GM19467 (cell line): Measurements from ENCODE around the gene MIF.
A peak's percentile ranks its signal among the peaks of the same experiment; 100 is the strongest.
"Not testable (repeated sequence)": the region's sequence is repeated elsewhere in the genome, so short reads cannot be mapped to it uniquely, and the experiment has no call there.

Experiments
- ATAC-seq: cut with Tn5 transposase; IDR thresholded peaks from one replicate; pipeline ENCODE4 v1.9.1; 2021; ENCODE audit warnings: mild to moderate bottlenecking, moderate library complexity; ENCODE audit not compliant: unreplicated experiment

The MIF gene

GRCh38 chr22:23893945-23894709 is at the start of gene MIF:
TSS of gene MIF (plus strand) at chr22:23894383. CDS start at chr22:23894475, 92 bp downstream.
- peak; percentile 68 for ATAC-seq

GRCh38 chr22:23844739-23845202 is 49.4 kb upstream of the MIF start:
- ATAC-seq = no peak

GRCh38 chr22:23845265-23846080 is 48.7 kb upstream of the MIF start:
- no peak for ATAC-seq

GRCh38 chr22:23846081-23846469 is 48.1 kb upstream of the MIF start:
- ATAC-seq = no peak

GRCh38 chr22:23847310-23847920 is 46.8 kb upstream of the MIF start:
- no peak for ATAC-seq

GRCh38 chr22:23847991-23848864 is 46.0 kb upstream of the MIF start:
- no peak for ATAC-seq

- ATAC-seq = no peak
Observed at GRCh38 chr22:23849009-23850006, 44.9 kb upstream of the MIF start.

GRCh38 chr22:23850136-23850611 is 44.0 kb upstream of the MIF start:
- peak; percentile 54 for ATAC-seq

GRCh38 chr22:23856721-23857605 is 37.2 kb upstream of the MIF start:
- peak; percentile 36 for ATAC-seq

GRCh38 chr22:23857606-23858483 is 36.3 kb upstream of the MIF start, which contains the start of gene SLC2A11:
TSS of gene SLC2A11 (plus strand) at chr22:23857875. CDS start at chr22:23858000, 125 bp downstream.
- peak; percentile 89 for ATAC-seq

- ATAC-seq = no peak
Observed at GRCh38 chr22:23858484-23858815, 35.7 kb upstream of the MIF start.

GRCh38 chr22:23859201-23859600 is 35.0 kb upstream of the MIF start:
- no peak for ATAC-seq

GRCh38 chr22:23860187-23860586 is 34.0 kb upstream of the MIF start:
- not testable (repeated sequence) for ATAC-seq

GRCh38 chr22:23862103-23862502 is 32.1 kb upstream of the MIF start:
- ATAC-seq = no peak

- not testable (repeated sequence) for ATAC-seq
Observed at GRCh38 chr22:23864499-23865154, 29.6 kb upstream of the MIF start.

- no peak for ATAC-seq
Observed at GRCh38 chr22:23868580-23868979, 25.6 kb upstream of the MIF start.

- no peak for ATAC-seq
Observed at GRCh38 chr22:23874871-23875270, 19.3 kb upstream of the MIF start.
